Measurements from ENCODE around the gene RPA3.
A peak's percentile ranks its signal among the peaks of the same experiment; 100 is the strongest.

RPA3 gene

GRCh38 chr7:7651479-7651878, 66.9 kb downstream of the RPA3 start:
- no peak for DNase-seq

GRCh38 chr7:7650682-7651206, 67.7 kb downstream of the RPA3 start:
- no peak for DNase-seq

- no peak for DNase-seq
Observed at GRCh38 chr7:7647495-7648036, 70.8 kb downstream of the RPA3 start.

GRCh38 chr7:7642081-7642480, 76.3 kb downstream of the RPA3 start:
- DNase-seq, result no peak

- no peak for DNase-seq
Observed at GRCh38 chr7:7641129-7641663, 77.2 kb downstream of the RPA3 start.

GRCh38 chr7:7640221-7641128, 77.9 kb downstream of the RPA3 start, which contains the start of gene UMAD1:
Gene UMAD1, plus strand, starts transcription at chr7:7640752. Its CDS starts 32,620 bp downstream, at chr7:7673372.
- DNase-seq, result peak; percentile 98

- peak; percentile 44 for DNase-seq
Observed at GRCh38 chr7:7639847-7640220, 78.6 kb downstream of the RPA3 start.

GRCh38 chr7:7639421-7639820, 79.0 kb downstream of the RPA3 start:
- no peak for DNase-seq

GRCh38 chr7:7630626-7631329, 87.6 kb downstream of the RPA3 start:
- DNase-seq, result no peak

- DNase-seq, result no peak
Observed at GRCh38 chr7:7628476-7628875, 89.9 kb downstream of the RPA3 start.

GRCh38 chr7:7620644-7621210, 97.7 kb downstream of the RPA3 start:
- no peak for DNase-seq

GRCh38 chr7:7620236-7620635, 98.2 kb downstream of the RPA3 start:
- no peak for DNase-seq

- DNase-seq, result no peak
Observed at GRCh38 chr7:7618410-7618809, 100.0 kb downstream of the RPA3 start.

- DNase-seq, result no peak
Observed at GRCh38 chr7:7617550-7617949, 100.9 kb downstream of the RPA3 start.

GRCh38 chr7:7614018-7614741, 104.2 kb downstream of the RPA3 start:
- DNase-seq, result no peak

GRCh38 chr7:7613210-7613609, 105.2 kb downstream of the RPA3 start:
- no peak for DNase-seq

- no peak for DNase-seq
Observed at GRCh38 chr7:7612519-7612918, 105.9 kb downstream of the RPA3 start.

- no peak for DNase-seq
Observed at GRCh38 chr7:7609330-7609729, 109.1 kb downstream of the RPA3 start.

GRCh38 chr7:7607010-7607409, 111.4 kb downstream of the RPA3 start:
- DNase-seq, result no peak

GRCh38 chr7:7596176-7596575, 122.2 kb downstream of the RPA3 start:
- DNase-seq, result no peak

- DNase-seq, result no peak
Observed at GRCh38 chr7:7595451-7595850, 123.0 kb downstream of the RPA3 start.
